ENCODE results near the gene GSTT4. TPM values are rescaled to one million over a fixed set of nuclear protein-coding genes. Genes with fewer than 3 reads are reported as not detected.

GSTT4 gene
- polyA plus RNA-seq, 1 of the 3 experiments (the other 2 are of a cell fraction): not detected

DNA sequence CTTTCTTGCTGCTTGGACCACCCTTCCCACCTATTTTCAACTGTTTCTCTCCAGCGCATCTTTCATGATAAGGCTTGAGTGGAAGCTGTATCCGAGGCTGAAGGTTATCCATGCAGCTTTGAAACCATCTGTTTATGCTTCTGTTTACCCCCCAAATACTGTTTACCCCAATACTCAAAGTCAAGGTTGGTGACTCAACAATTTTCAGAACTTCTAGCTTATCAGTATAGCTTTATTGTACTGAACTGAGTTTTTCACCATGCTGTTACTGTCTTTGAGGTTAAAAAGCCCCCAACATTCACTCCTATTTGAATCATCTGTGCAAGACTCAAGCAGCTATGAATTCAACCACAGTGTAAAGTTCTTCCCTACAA lies 4.8 kb upstream of the GSTT4 start (continued):
- no peak for TF ChIP-seq USF2 (IDR thresholded peaks at IDR 0.05; ENCODE audit: borderline replicate concordance, low read depth, low read length)
- TF ChIP-seq FOXM1 (IDR thresholded peaks at IDR 0.05; ENCODE audit: low read depth): no peak
- TF ChIP-seq EP300 (IDR thresholded peaks at IDR 0.05; ENCODE audit: borderline replicate concordance in 1 of 2, low read depth in 1 of 2, low read length in 1 of 2): no peak

GRCh38 chr22:24009227-24010017 lies 4.2 kb upstream of the GSTT4 start:
- H3K4me1 ChIP-seq (ENCODE audit: control insufficient read depth in 1 of 2, insufficient read depth in 2 of 2, low read depth in 1 of 2, low read length in 1 of 2): peaks cover 7 to 8% of the 10 kb centered on the region in 2 experiments; a peak in 3 of 4 replicates
- WGBS (ENCODE audit: low lambda C conversion rate): 88% methylated on average over 7 of the region's 7 CpGs
- H3K4me3 ChIP-seq (ENCODE audit: low read depth in 2 of 2, low read length in 1 of 2): no peak overlapping the region
- DNase-seq: no peak
- no peaks in the 10 kb centered on the region for H3K9me2 ChIP-seq
- H3F3A ChIP-seq (replicated peaks; ENCODE audit: insufficient read depth): peaks cover 10% of the 10 kb centered on the region
- TF ChIP-seq, protein P1, sequence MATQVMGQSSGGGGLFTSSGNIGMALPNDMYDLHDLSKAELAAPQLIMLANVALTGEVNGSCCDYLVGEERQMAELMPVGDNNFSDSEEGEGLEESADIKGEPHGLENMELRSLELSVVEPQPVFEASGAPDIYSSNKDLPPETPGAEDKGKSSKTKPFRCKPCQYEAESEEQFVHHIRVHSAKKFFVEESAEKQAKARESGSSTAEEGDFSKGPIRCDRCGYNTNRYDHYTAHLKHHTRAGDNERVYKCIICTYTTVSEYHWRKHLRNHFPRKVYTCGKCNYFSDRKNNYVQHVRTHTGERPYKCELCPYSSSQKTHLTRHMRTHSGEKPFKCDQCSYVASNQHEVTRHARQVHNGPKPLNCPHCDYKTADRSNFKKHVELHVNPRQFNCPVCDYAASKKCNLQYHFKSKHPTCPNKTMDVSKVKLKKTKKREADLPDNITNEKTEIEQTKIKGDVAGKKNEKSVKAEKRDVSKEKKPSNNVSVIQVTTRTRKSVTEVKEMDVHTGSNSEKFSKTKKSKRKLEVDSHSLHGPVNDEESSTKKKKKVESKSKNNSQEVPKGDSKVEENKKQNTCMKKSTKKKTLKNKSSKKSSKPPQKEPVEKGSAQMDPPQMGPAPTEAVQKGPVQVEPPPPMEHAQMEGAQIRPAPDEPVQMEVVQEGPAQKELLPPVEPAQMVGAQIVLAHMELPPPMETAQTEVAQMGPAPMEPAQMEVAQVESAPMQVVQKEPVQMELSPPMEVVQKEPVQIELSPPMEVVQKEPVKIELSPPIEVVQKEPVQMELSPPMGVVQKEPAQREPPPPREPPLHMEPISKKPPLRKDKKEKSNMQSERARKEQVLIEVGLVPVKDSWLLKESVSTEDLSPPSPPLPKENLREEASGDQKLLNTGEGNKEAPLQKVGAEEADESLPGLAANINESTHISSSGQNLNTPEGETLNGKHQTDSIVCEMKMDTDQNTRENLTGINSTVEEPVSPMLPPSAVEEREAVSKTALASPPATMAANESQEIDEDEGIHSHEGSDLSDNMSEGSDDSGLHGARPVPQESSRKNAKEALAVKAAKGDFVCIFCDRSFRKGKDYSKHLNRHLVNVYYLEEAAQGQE (IDR thresholded peaks at IDR 0.05; ENCODE audit: low read depth, low read length): no peak
- TF ChIP-seq EP300 (IDR thresholded peaks at IDR 0.05; ENCODE audit: borderline replicate concordance in 1 of 2, low read depth in 1 of 2, low read length in 1 of 2): no peak
- no peak for TF ChIP-seq FOSL2 (IDR thresholded peaks at IDR 0.05; ENCODE audit: borderline replicate concordance, low read depth)
- no peak for TF ChIP-seq FOXJ3 (CRISPR knock-in tag; IDR thresholded peaks at IDR 0.05)
- no peak for TF ChIP-seq JUND (IDR thresholded peaks at IDR 0.05)
- TF ChIP-seq ELF1 (IDR thresholded peaks at IDR 0.05): no peak
- TF ChIP-seq NFIC (IDR thresholded peaks at IDR 0.05; ENCODE audit: borderline replicate concordance): no peak
- no peak for TF ChIP-seq SIN3A (IDR thresholded peaks at IDR 0.05; ENCODE audit: borderline replicate concordance, low read depth, low read length)
- TF ChIP-seq RCOR1 (IDR thresholded peaks at IDR 0.05; ENCODE audit: low read length): no peak
- TF ChIP-seq TEAD4 (IDR thresholded peaks at IDR 0.05; ENCODE audit: borderline replicate concordance, insufficient read depth): no peak
- no peak for TF ChIP-seq CHD2 (IDR thresholded peaks at IDR 0.05; ENCODE audit: low read length, partially characterized antibody)
- TF ChIP-seq EZH2phosphoT487 (IDR thresholded peaks at IDR 0.05; ENCODE audit: borderline replicate concordance, low read depth): no peak
- no peak for TF ChIP-seq RXRA (IDR thresholded peaks at IDR 0.05; ENCODE audit: borderline replicate concordance, low read depth)
- TF ChIP-seq TAF1 (IDR thresholded peaks at IDR 0.05; ENCODE audit: borderline replicate concordance, low read depth, low read length): no peak
- TF ChIP-seq PBX3 (IDR thresholded peaks at IDR 0.05): no peak
- no peak for TF ChIP-seq TCF12 (IDR thresholded peaks at IDR 0.05)
- TF ChIP-seq, protein P2, sequence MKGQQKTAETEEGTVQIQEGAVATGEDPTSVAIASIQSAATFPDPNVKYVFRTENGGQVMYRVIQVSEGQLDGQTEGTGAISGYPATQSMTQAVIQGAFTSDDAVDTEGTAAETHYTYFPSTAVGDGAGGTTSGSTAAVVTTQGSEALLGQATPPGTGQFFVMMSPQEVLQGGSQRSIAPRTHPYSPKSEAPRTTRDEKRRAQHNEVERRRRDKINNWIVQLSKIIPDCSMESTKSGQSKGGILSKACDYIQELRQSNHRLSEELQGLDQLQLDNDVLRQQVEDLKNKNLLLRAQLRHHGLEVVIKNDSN (IDR thresholded peaks at IDR 0.05; ENCODE audit: borderline replicate concordance, low read depth): no peak
- no peak for TF ChIP-seq IRF3 (IDR thresholded peaks at IDR 0.05; ENCODE audit: low read depth, low read length)
- no peak overlapping the region for H3K27ac ChIP-seq (ENCODE audit: low read depth in 2 of 2, low read length in 1 of 2)
- POLR2A ChIA-PET: interaction anchor here (1.1 kb wide), 1 partner anchor 330 kb away, joined by 3 read pairs; no protein-coding TSS in a partner anchor
- no peak overlapping the region for H2AFZ ChIP-seq (ENCODE audit: low read depth)
- no peak overlapping the region for H3K4me2 ChIP-seq
- H3K9ac ChIP-seq: no peak overlapping the region
- H3K27me3 ChIP-seq (ENCODE audit: insufficient read depth): no peaks in the 10 kb centered on the region
- no peaks in the 10 kb centered on the region for H4K20me1 ChIP-seq (ENCODE audit: insufficient read depth)
- no peaks in the 10 kb centered on the region for H3K36me3 ChIP-seq (replicated peaks in 1 of 2; ENCODE audit: control insufficient read depth in 1 of 2, insufficient read depth in 2 of 2, low read length in 1 of 2)
- peaks cover 31% of the 10 kb centered on the region for H3K79me2 ChIP-seq (ENCODE audit: insufficient read depth)
- CTCF ChIA-PET: interaction anchor here (1.1 kb wide), 1 partner anchor 313 kb away, joined by 3 read pairs; no protein-coding TSS in a partner anchor
- H3K9me3 ChIP-seq: no peaks in the 10 kb centered on the region
